Left cardiac atrium (tissue), 4 donors: ENCODE data around the gene KDM3B. TPM values are rescaled to one million over a fixed set of nuclear protein-coding genes. Genes with fewer than 3 reads are reported as not detected.
"Not testable (repeated sequence)": the region's sequence is repeated elsewhere in the genome, so short reads cannot be mapped to it uniquely, and the experiment has no call there.

Source experiments
- ATAC-seq, 2 donors: fragments of 200-7000 bp; cut with Tn5 transposase; one replicate each; pipeline ENCODE4 v1.9.1; 2020; ENCODE audit warnings: mild to moderate bottlenecking in 2 of 2, moderate library complexity in 2 of 2
- DNase-seq: peaks from one replicate; pipeline ENCODE4 v3.0.0-alpha.2; 2020
- intact Hi-C, 2 donors: fragments of 100-400 bp; cut with DNase I; formaldehyde crosslinking; loops; one replicate each; pipeline versions ENCODE4 v1.14.1 to v1.15.1; 2022 to 2023
- long read RNA-seq: library from polyadenylated mRNA; unstranded; transcript quantifications from one replicate; pipeline ENCODE4 v2.0.0, GENCODE V29; 2021
- total RNA-seq, 2 donors: library from RNA; stranded (reverse); fragmentation: NEBNext Ultra II Directional; extraction: Animal tissue kit (Norgen Biotek cat#: 25700); gene quantifications; one replicate each; pipeline ENCODE4 v1.2.1, GENCODE V29; 2021
- donor health status: DM: no; HTN: yes; CAD: no.
- donor health status: DM: no; HTN: yes; CAD: no; lungs with severe emphysema.
- donor health status: DM: yes; HTN: yes; CAD: no.
- donor health status: Dilated cardiomyopathy.

KDM3B gene
- 10 to 100 TPM; 33.9 to 39.8 TPM for total RNA-seq
- long read RNA-seq, partial matches to known transcripts = 15 of 19 reads
- long read RNA-seq, other reads (novel, unspliced or antisense) = 4 of 19 reads

- peak; percentile 84 for DNase-seq
- intact Hi-C loops = no loop called here
- ATAC-seq = peak; percentile 79 to 90
Observed at GRCh38 chr5:138352071-138352721, at the start of gene KDM3B. KDM3B (plus strand) TSS chr5:138352685; CDS start chr5:138352796, 111 bp downstream.

GRCh38 chr5:138303372-138303771 is 49.1 kb upstream of the KDM3B start:
- DNase-seq = no peak
- intact Hi-C loops = no loop called here
- ATAC-seq = no peak

GRCh38 chr5:138305797-138306196 is 46.7 kb upstream of the KDM3B start:
- ATAC-seq (peak; percentile 71 to 77), DNase-seq (peak; percentile 70)
- intact Hi-C loops = no loop called here

DNA sequence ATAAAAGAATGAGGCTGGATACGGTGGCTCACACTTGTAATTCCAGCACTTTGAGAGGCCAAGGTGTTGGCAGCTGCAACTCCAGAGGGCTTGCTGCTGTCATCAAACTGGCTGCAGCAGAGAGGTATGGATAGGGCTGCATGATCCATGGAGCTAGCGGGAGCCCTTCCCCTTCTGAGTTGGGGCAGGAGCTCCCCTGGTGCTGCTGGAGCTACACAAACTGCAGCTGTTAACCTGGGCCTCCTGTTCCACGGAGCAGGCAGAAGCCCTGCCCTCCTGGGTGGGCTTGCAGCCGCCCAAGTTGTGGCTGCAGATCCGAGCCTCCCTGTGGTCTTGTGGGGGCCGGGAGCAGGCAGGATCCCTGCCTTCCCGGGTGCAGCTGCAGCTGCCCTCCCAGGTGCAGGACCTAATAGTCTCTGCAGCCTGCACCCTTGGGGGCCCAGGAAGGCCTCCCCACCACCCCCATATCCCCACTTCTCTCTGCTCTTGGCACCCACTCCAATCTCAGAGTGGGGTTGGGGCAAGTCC is 36.7 kb upstream of the KDM3B start:
- intact Hi-C loops = no loop called here
- DNase-seq = no peak
- no peak for ATAC-seq

GRCh38 chr5:138316355-138316754 is 36.1 kb upstream of the KDM3B start:
- DNase-seq (no peak), ATAC-seq (no peak)
- intact Hi-C loops = no loop called here

- intact Hi-C loops, DNase-seq, ATAC-seq: not testable (repeated sequence)
Observed at GRCh38 chr5:138318211-138318610, 34.3 kb upstream of the KDM3B start.

GRCh38 chr5:138330813-138331448 is 21.6 kb upstream of the KDM3B start:
- intact Hi-C loops = no loop called here
- ATAC-seq (no peak), DNase-seq (no peak)

- intact Hi-C loops = no loop called here
- peak; percentile 100 for ATAC-seq
Observed at GRCh38 chr5:138331449-138332368, 20.8 kb upstream of the KDM3B start, which contains the start of gene CDC25C. CDC25C (minus strand) TSS chr5:138331804; CDS start chr5:138331180, 624 bp downstream.

DNA sequence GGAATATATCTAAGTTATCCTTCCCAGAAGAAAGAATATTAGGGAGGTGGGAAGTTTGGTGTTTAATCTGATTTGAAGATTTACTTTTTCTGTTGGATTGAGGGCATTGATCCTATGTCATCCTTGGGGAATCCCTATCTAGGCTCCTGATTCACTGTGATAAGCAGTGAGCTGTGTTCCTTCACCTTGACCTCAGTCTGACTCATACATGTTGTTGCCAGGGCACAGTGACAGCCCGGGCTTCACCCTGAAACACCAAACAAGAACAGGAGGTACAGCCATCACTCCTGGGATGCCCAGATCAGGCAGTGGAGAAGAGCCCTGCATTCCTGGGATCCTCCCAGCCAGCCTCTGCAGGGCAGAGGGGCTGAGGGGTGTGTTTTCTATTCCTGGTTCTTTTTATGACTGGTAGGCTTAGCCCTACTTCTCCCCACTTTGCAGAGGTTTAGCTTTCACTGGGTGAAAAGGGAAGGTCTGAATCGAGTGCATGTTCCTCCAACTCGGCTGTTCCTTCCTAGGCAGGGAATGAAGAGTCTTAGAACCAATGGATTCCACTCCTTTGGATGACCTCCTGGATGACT is 17.5 kb upstream of the KDM3B start:
- intact Hi-C loops = no loop called here
- ATAC-seq (no peak), DNase-seq (no peak)

More at GRCh38 chr5:138331449-138332368, 20.8 kb upstream of the KDM3B start, which contains the start of gene CDC25C:
- DNase-seq = peak; percentile 99

GRCh38 chr5:138336952-138337684 is 15.4 kb upstream of the KDM3B start:
- DNase-seq = peak; percentile 82
- intact Hi-C loops = no loop called here
- peak; percentile 56 to 76 for ATAC-seq

- intact Hi-C loops = no loop called here
- ATAC-seq (peak; percentile 95 to 96), DNase-seq (peak; percentile 93)
Observed at GRCh38 chr5:138337685-138338410, 14.6 kb upstream of the KDM3B start, which contains the start of gene FAM53C. FAM53C (plus strand) TSS chr5:138338266; CDS start chr5:138341336, 3,070 bp downstream.

DNA sequence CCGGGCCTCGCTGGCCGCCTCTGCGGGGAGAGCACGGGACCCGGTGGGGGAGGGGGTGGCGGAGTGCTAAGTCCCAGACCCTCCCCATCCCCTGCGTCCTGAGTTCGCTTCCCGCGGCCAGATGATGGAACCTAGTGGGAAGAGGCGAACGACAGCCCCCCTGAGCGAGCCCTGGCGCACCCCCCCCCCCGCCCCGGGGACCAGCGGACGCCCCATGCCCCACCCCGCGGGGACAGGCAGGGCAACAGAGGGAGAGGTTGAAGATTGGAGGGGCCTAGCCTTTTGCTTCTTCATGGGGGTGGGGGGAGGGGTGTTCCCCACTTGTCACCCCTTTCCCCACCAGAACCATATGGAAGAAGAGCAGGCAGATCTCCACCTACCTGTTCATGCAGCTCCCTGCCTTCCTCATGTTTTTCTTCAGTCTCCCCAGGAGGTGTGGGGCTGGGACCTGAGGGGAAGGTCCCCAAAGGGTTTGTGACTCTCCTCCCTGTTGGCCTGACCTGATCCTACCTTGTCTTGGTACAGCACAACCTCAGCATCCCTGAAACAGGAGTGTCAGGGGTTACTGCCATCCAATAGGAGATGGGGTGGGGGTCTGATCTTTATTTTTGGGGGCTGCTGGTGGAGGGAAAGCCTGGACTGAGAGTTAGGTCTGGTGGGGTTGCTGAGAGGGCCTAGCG is 13.9 kb upstream of the KDM3B start:
- no peak for ATAC-seq
- intact Hi-C loops = no loop called here
- DNase-seq = no peak

DNA sequence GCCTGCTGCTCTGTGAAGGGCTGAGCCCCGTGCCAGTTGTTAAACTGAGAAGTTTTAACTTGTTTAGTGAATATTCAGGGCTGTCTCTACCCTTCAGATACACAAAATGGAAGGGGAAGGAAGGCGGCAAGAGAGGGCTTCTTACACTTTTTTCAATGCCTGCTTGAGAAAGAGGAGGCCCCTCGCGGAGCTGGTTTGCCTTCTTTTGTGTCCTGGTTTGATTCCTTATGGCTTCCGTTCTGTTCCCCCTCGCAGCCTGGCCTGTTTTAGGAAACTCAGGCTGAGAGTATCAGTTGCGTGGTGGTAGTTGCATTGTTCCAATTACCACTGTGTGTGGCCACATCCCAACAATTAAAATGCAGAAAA is 13.4 kb upstream of the KDM3B start:
- ATAC-seq (no peak), DNase-seq (no peak)
- intact Hi-C loops = no loop called here

GRCh38 chr5:138339464-138339863 is 13.0 kb upstream of the KDM3B start:
- intact Hi-C loops = no loop called here
- no peak for ATAC-seq

DNA sequence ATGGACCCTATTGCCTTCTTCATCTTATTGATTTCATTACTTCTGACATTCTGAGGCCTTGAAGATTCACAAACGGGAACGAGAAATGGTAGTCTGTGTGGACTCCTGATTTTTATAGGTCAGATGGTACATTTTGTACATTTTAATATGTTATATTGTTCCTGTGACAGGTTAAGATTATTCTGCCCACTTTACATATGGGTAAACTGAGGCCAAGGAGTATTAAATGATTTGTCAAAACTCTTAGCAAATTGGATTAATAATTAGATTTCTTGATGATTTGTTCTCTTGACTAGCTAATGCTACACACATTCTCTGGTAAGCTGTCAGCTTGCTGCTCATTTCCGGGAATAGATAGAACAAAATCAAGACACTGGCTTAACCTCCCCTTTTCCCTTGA is 12.5 kb upstream of the KDM3B start:
- intact Hi-C loops = no loop called here
- ATAC-seq = no peak
- no peak for DNase-seq

More at GRCh38 chr5:138339464-138339863, 13.0 kb upstream of the KDM3B start:
- DNase-seq = no peak

DNA sequence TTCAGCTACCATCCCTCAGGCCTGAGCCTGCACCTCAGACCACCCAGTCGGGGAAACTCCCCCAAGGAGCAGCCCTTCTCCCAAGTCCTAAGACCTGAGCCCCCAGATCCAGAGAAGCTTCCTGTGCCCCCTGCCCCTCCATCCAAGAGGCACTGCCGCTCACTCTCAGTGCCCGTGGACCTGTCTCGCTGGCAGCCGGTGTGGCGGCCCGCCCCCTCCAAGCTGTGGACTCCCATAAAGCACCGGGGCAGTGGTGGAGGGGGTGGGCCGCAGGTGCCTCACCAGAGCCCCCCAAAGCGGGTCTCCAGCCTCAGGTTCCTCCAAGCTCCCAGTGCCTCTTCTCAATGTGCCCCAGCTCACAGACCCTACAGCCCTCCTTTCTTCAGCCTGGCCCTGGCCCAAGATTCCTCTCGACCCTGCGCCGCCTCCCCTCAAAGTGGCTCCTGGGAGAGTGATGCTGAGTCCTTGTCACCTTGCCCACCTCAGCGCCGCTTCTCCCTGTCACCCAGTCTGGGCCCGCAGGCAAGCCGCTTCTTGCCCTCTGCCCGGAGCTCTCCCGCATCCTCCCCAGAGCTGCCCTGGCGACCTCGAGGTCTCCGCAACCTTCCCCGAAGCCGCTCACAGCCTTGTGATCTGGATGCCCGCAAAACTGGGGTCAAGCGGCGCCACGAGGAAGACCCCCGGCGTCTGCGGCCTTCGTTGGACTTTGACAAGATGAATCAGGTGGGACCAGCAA is 7.4 kb upstream of the KDM3B start:
- intact Hi-C loops = no loop called here
- no peak for DNase-seq
- no peak for ATAC-seq
